ENCODE measurements around the gene RAB3IL1.

DNA sequence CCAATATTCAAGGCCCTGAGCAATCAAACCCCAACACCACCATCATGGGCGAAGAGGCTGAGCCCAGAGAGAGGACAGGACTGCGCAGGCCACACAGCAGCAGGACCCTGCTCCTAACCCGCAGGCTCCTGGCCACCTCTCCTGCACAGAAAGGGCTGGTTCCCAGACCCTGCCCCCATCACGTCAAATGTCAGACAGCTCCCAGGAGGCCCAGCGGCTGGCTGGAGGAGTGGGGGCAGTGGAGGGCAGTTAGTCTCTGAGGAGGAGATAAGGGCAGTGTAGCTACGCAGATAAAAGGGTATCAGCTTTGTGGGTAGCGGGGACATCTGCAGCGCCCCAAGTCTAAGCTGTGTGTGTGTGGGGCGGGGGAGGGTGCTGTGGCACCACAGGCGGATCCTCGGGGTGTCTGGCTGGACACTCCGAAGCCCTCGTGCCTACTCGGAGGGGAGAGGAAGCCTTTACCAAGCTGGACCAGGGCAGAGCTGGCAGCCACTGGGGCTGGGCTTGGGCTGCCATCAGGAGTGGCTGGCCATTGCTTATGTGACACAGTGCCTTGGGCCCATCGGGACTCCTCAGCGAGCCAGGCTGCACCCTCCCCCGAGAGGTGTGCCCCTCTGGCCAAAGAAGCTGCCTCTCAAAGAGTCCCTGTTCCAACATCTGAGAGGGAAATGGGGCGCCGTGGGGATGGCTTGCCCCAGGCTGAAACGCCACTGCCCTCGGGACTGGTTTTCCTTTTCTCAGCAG, 47.5 kb downstream of the RAB3IL1 start:
- TF ChIP-seq CTCF (IDR thresholded peaks at IDR 0.05; ENCODE audit: insufficient read depth, low read length, poor library complexity, severe bottlenecking) (no peak), EZH2phosphoT487 (conservative IDR thresholded peaks at IDR 0.05; ENCODE audit: low read length) (no peak)

All from SU-DHL-6 (cell line).